ENCODE measurements around the gene ROR2. TPM values are rescaled to one million over a fixed set of nuclear protein-coding genes. Genes with fewer than 3 reads are reported as not detected.

ROR2 gene
- total RNA-seq, 4 donors from 2014 or later = 0.19 to 1.7 (median 0.38) TPM

- TF ChIP-seq CTCF (IDR thresholded peaks at IDR 0.05; ENCODE audit: low read depth) = no peak
These were observed 327.0 kb downstream of the ROR2 start for GRCh38 chr9:91623004-91623403.

GRCh38 chr9:91611582-91611981, 338.4 kb downstream of the ROR2 start:
- no peak for TF ChIP-seq CTCF (IDR thresholded peaks at IDR 0.05; ENCODE audit: low read depth)

GRCh38 chr9:91606255-91606995, 343.6 kb downstream of the ROR2 start:
- TF ChIP-seq CTCF (IDR thresholded peaks at IDR 0.05; ENCODE audit: low read depth) = no peak

GRCh38 chr9:91604451-91605179, 345.4 kb downstream of the ROR2 start:
- no peak for TF ChIP-seq CTCF (IDR thresholded peaks at IDR 0.05; ENCODE audit: low read depth)

- TF ChIP-seq CTCF (IDR thresholded peaks at IDR 0.05; ENCODE audit: low read depth) = no peak
These were observed 346.1 kb downstream of the ROR2 start for GRCh38 chr9:91603932-91604331.

GRCh38 chr9:91599564-91599963, 350.5 kb downstream of the ROR2 start:
- TF ChIP-seq CTCF (IDR thresholded peaks at IDR 0.05; ENCODE audit: low read depth) = no peak

GRCh38 chr9:91591627-91592026, 358.4 kb downstream of the ROR2 start:
- TF ChIP-seq CTCF (IDR thresholded peaks at IDR 0.05; ENCODE audit: low read depth) = no peak
